COLO668 (cell line): ENCODE measurements around the gene STAMBP.
"Not testable (repeated sequence)": the region's sequence is repeated elsewhere in the genome, so short reads cannot be mapped to it uniquely, and the experiment has no call there.

Source experiments
- DNase-seq: peaks from one replicate; lab custom pipeline; 2025; ENCODE audit not compliant: unreplicated experiment; lab: John Stamatoyannopoulos, UW

STAMBP gene

GRCh38 chr2:73828818-73829570 is at the start of gene STAMBP:
TSS of gene STAMBP (plus strand) at chr2:73828961. CDS start at chr2:73830857, 1,896 bp downstream.
- DNase-seq: peak; percentile 95

GRCh38 chr2:73779467-73780236 is 49.1 kb upstream of the STAMBP start, which contains the start of gene DUSP11:
TSS of gene DUSP11 (minus strand) at chr2:73780103. CDS start at chr2:73779974, 129 bp downstream.
- DNase-seq: peak; percentile 94

GRCh38 chr2:73780237-73780582 is 48.6 kb upstream of the STAMBP start:
- DNase-seq: no peak

- DNase-seq: not testable (repeated sequence)
Observed at GRCh38 chr2:73783402-73783801, 45.4 kb upstream of the STAMBP start.

GRCh38 chr2:73783883-73784282 is 44.9 kb upstream of the STAMBP start, which contains the start of gene C2orf78:
TSS of gene C2orf78 (plus strand) at chr2:73784183. CDS start at chr2:73784310, 127 bp downstream.
- not testable (repeated sequence) for DNase-seq

GRCh38 chr2:73811878-73812277 is 16.9 kb upstream of the STAMBP start:
- DNase-seq: no peak

GRCh38 chr2:73812635-73813034 is 16.1 kb upstream of the STAMBP start:
- DNase-seq: no peak

- DNase-seq: no peak
Observed at GRCh38 chr2:73818296-73818695, 10.5 kb upstream of the STAMBP start.

GRCh38 chr2:73821227-73821626 is 7.5 kb upstream of the STAMBP start:
- DNase-seq: no peak

- no peak for DNase-seq
Observed at GRCh38 chr2:73821669-73822068, 7.1 kb upstream of the STAMBP start.

- DNase-seq: no peak
Observed at GRCh38 chr2:73822276-73822675, 6.5 kb upstream of the STAMBP start.

GRCh38 chr2:73822991-73823390 is 5.8 kb upstream of the STAMBP start:
- no peak for DNase-seq

GRCh38 chr2:73823416-73823815 is 5.3 kb upstream of the STAMBP start:
- DNase-seq: no peak

- DNase-seq: peak; percentile 27
Observed at GRCh38 chr2:73823916-73824523, 4.7 kb upstream of the STAMBP start.

GRCh38 chr2:73825408-73825807 is 3.4 kb upstream of the STAMBP start:
- DNase-seq: no peak

GRCh38 chr2:73827018-73827417 is 1.7 kb upstream of the STAMBP start:
- DNase-seq: no peak

GRCh38 chr2:73827660-73828388 is 937 bp upstream of the STAMBP start:
- no peak for DNase-seq

GRCh38 chr2:73828389-73828817 is 358 bp upstream of the STAMBP start:
- no peak for DNase-seq

- DNase-seq: no peak
Observed at GRCh38 chr2:73830871-73831401, 2.2 kb downstream of the STAMBP start.

GRCh38 chr2:73832930-73833329 is 4.2 kb downstream of the STAMBP start:
- DNase-seq: no peak
